HepG2 (cell line): ENCODE results near the gene ANKRD39. TPM values are rescaled to one million over a fixed set of nuclear protein-coding genes. Genes with fewer than 3 reads are reported as not detected.

Experiments
- AHDC1 ChIP-seq: sonication (generic); formaldehyde crosslinking; IDR thresholded peaks from 2 replicates; pipeline ENCODE4 v1.5.1; 2020; ENCODE audit warnings: mild to moderate bottlenecking, missing genetic modification reagents, borderline replicate concordance
- CENPX ChIP-seq: sonication (generic); formaldehyde crosslinking; IDR thresholded peaks from 2 replicates; pipeline ENCODE4 v1.9.0; 2021; ENCODE audit warnings: mild to moderate bottlenecking, missing genetic modification reagents, moderate library complexity
- HDAC2 ChIP-seq: sonication (generic); formaldehyde crosslinking; IDR thresholded peaks from 2 replicates; pipeline ENCODE4 v1.4.0; 2020; ENCODE audit warnings: missing genetic modification reagents
- HNRNPH1 ChIP-seq: fragments of 200-400 bp; formaldehyde crosslinking; optimal IDR thresholded peaks from 2 replicates; pipeline ENCODE3; 2017; ENCODE audit warnings: mild to moderate bottlenecking, low read depth, low read length
- IKZF4 ChIP-seq: sonication (generic); formaldehyde crosslinking; IDR thresholded peaks from 2 replicates; pipeline ENCODE4 v1.5.1; 2020; ENCODE audit warnings: borderline replicate concordance, mild to moderate bottlenecking, low read depth, missing genetic modification reagents; ENCODE audit errors: not compliant biosample characterization
- ISX ChIP-seq: sonication (generic); formaldehyde crosslinking; conservative IDR thresholded peaks from 2 replicates; pipeline ENCODE4 v1.5.0; 2020; ENCODE audit warnings: missing genetic modification reagents
- KDM5B ChIP-seq: sonication (generic); formaldehyde crosslinking; IDR thresholded peaks from 2 replicates; pipeline ENCODE4 v1.4.0; 2020; ENCODE audit warnings: missing genetic modification reagents, mild to moderate bottlenecking, borderline replicate concordance
- NFYB ChIP-seq: sonication (generic); formaldehyde crosslinking; IDR thresholded peaks from 2 replicates; pipeline ENCODE4 v1.4.0; 2020; ENCODE audit warnings: missing genetic modification reagents
- PCBP2 ChIP-seq: fragments of 200-400 bp; formaldehyde crosslinking; optimal IDR thresholded peaks from 2 replicates; pipeline ENCODE3; 2018; ENCODE audit warnings: low read length, low read depth; ENCODE audit not compliant: poor library complexity, severe bottlenecking
- PRPF4 ChIP-seq: fragments of 200-400 bp; formaldehyde crosslinking; IDR thresholded peaks from 2 replicates; pipeline ENCODE4 v1.6.1; 2016; ENCODE audit warnings: low read length, low read depth; ENCODE audit not compliant: poor library complexity, severe bottlenecking
- SNAPC5 ChIP-seq: sonication (generic); formaldehyde crosslinking; IDR thresholded peaks from 2 replicates; pipeline ENCODE4 v1.8.1; 2023; ENCODE audit warnings: mild to moderate bottlenecking, missing genetic modification reagents, borderline replicate concordance
- TCF7 ChIP-seq: sonication (generic); IDR thresholded peaks from 2 replicates; pipeline ENCODE4 v1.6.1; 2016; ENCODE audit warnings: antibody characterized with exemption, low read depth
- ZFY ChIP-seq: sonication (generic); formaldehyde crosslinking; IDR thresholded peaks from 2 replicates; pipeline ENCODE4 v1.4.0; 2020; ENCODE audit warnings: missing genetic modification reagents
- ZHX1 ChIP-seq: sonication (generic); formaldehyde crosslinking; IDR thresholded peaks from 2 replicates; pipeline ENCODE4 v1.8.1; 2022; ENCODE audit warnings: low read depth, mild to moderate bottlenecking, missing genetic modification reagents
- ZNF101 ChIP-seq: sonication (generic); formaldehyde crosslinking; IDR thresholded peaks from 2 replicates; pipeline ENCODE4 v1.4.0; 2020; ENCODE audit warnings: mild to moderate bottlenecking, low read depth, missing genetic modification reagents, borderline replicate concordance
- ZNF160 ChIP-seq: sonication (generic); formaldehyde crosslinking; IDR thresholded peaks from 2 replicates; pipeline ENCODE4 v1.8.0; 2022; ENCODE audit warnings: mild to moderate bottlenecking, inconsistent platforms, missing genetic modification reagents
- ZNF224 ChIP-seq: sonication (generic); formaldehyde crosslinking; IDR thresholded peaks from 2 replicates; pipeline ENCODE4 v1.5.0; 2020; ENCODE audit warnings: mild to moderate bottlenecking, missing genetic modification reagents
- ZNF660 ChIP-seq: sonication (generic); formaldehyde crosslinking; IDR thresholded peaks from 2 replicates; pipeline ENCODE4 v1.5.1; 2020; ENCODE audit warnings: mild to moderate bottlenecking, low read depth, missing genetic modification reagents, borderline replicate concordance
- polyA plus RNA-seq, 8 experiments: library from polyadenylated mRNA; depleted of rRNA in 3 of 8; stranded (reverse) in 7 of 8; unstranded in 1 of 8; fragments of >200 nt; fragmentation: Illumina TruSeq in 4 of 8; extraction: Trizol in 4 of 8; gene quantifications; 2 replicates each; pipeline versions ENCODE4 v1.2.1 to v1.2.3, GENCODE V29; 2011 to 2016; ENCODE audit warnings: low read depth in 4 of 8, missing spikeins in 1 of 8, mixed read lengths in 1 of 8; ENCODE audit not compliant: insufficient read depth in 1 of 8
- total RNA-seq, 5 experiments: library from RNA; depleted of rRNA; stranded (reverse); fragments of >200 nt; fragmentation: Illumina TruSeq; extraction: Trizol; gene quantifications; 2 replicates each; pipeline ENCODE4 v1.2.3, GENCODE V29; 2016; ENCODE audit warnings: low read depth in 1 of 5

ANKRD39 gene
- total and polyA plus RNA-seq, 2 of the 13 experiments (the other 11 are each of a cell fraction or from before 2014, with no cell fraction given): 23.2 to 24.8 TPM

GRCh38 chr2:96819128-96819875 is 38.5 kb downstream of the ANKRD39 start (continued):
- no peak for TF ChIP-seq ZNF101 (CRISPR knock-in tag)
- TF ChIP-seq ZNF160: peak; percentile 72
- TF ChIP-seq ZHX1 (CRISPR knock-in tag): peak; percentile 74
- no peak for TF ChIP-seq SNAPC5 (CRISPR knock-in tag)
- no peak for TF ChIP-seq PRPF4
- no peak for TF ChIP-seq HNRNPH1
- TF ChIP-seq IKZF4 (CRISPR knock-in tag): no peak
- TF ChIP-seq HDAC2 (CRISPR knock-in tag): peak; percentile 100
- peak; percentile 42 for TF ChIP-seq TCF7
- no peak for TF ChIP-seq ZNF660 (CRISPR knock-in tag)
- TF ChIP-seq ISX (CRISPR knock-in tag): no peak
- peak; percentile 51; the same call in 1 of the 2 replicates for TF ChIP-seq NFYB (CRISPR knock-in tag)
- TF ChIP-seq PCBP2: no peak
- TF ChIP-seq CENPX (CRISPR knock-in tag): no peak
- peak; percentile 41; the same call in 1 of the 2 replicates for TF ChIP-seq ZNF224 (CRISPR knock-in tag)
- TF ChIP-seq ZFY (CRISPR knock-in tag): peak; percentile 84
- peak; percentile 85 for TF ChIP-seq AHDC1 (CRISPR knock-in tag)
- peak; percentile 76; the same call in 1 of the 2 replicates for TF ChIP-seq KDM5B
